Measurements from ENCODE around the gene NUDCD3.
"Not testable (repeated sequence)": the region's sequence is repeated elsewhere in the genome, so short reads cannot be mapped to it uniquely, and the experiment has no call there.

The NUDCD3 gene

GRCh38 chr7:44518761-44519160, 28.3 kb upstream of the NUDCD3 start:
- FAIRE-seq (no peak), DNase-seq (ENCODE audit: insufficient read length, low spot score) (no peak)

DNA sequence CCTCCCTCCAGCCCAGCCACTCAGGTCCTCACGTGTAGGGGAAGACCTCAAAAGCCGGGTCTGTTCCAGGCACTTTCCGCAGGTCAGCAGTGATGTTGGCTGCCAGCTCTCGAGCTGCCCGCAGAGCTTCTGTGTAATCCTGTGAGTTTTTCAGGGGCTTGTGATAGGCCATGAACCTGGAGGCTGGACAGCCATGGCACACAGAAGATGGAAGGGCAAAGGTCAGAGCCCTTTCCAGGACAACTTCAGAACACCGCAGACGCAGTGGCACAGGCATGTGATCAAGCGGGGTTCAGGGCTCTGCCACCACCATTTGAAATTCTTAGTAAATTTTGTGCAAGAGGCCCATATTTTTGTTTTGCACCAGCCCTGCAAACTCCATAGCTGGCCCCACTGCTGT, 26.7 kb upstream of the NUDCD3 start:
- DNase-seq (ENCODE audit: insufficient read length, low spot score) (no peak), FAIRE-seq (no peak)

GRCh38 chr7:44515590-44516268, 25.3 kb upstream of the NUDCD3 start:
- no peak for FAIRE-seq
- no peak for DNase-seq (ENCODE audit: insufficient read length, low spot score)

- DNase-seq (ENCODE audit: insufficient read length, low spot score) (no peak), FAIRE-seq (no peak)
Measured at GRCh38 chr7:44512736-44513135, 22.3 kb upstream of the NUDCD3 start.

GRCh38 chr7:44511863-44512468, 21.5 kb upstream of the NUDCD3 start:
- no peak for DNase-seq (ENCODE audit: insufficient read length, low spot score)
- FAIRE-seq, result no peak

DNA sequence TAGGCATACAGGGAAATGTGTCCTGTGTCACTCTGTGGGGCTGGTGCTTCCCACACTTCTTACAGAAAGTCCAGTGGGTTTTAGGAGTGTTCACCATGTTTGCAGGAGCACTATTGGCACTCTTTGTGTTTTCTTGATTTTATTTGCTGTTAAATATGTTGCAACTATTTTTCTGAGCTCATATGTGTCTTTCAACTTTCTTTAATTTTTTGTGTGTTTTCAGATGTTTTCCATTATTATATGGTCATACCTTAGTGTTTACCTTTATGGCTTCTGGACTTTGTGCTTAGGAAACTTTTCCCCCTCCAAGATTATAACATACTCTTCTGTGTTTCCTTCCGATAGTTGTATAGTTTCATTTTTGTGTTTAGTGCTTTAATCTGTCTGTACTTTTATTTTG, 20.8 kb upstream of the NUDCD3 start:
- FAIRE-seq (no peak), DNase-seq (ENCODE audit: insufficient read length, low spot score) (no peak)

- no peak for FAIRE-seq
- DNase-seq (ENCODE audit: insufficient read length, low spot score), result no peak
Measured at GRCh38 chr7:44508328-44509030, 18.0 kb upstream of the NUDCD3 start.

DNA sequence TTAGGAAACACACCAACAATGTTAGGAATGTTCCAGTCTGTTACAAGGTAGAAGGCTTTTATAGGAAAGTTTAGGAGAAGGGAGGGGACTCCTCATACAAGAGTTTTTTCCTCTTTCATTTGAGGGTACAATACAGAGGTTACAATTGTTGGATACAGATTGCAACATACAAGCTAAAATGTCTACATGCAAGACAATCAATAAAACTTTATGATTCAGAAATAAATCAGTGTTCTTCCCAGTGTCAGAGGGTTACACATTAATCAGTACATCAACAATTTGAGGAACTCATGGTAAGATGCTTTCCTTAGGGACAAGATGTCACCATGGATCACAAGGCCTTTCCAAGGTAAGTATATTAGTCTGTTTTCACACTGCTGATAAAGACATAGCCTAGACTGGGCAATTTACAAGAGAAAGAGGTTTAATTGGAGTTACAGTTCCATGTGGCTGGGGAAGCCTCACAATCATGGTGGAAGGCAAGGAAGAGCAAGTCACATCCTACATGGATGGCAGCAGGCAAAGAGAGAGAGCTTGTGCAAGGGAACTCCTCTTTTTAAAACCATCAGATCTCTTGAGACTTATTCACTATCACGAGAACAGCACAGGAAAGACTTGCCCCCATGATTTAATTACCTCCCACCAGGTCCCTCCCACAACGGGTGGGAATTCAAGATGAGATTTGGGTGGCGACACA, 16.3 kb upstream of the NUDCD3 start:
- not testable (repeated sequence) for FAIRE-seq; DNase-seq (ENCODE audit: insufficient read length, low spot score)

GRCh38 chr7:44505595-44505994, 15.1 kb upstream of the NUDCD3 start:
- no peak for FAIRE-seq
- no peak for DNase-seq (ENCODE audit: insufficient read length, low spot score)

DNA sequence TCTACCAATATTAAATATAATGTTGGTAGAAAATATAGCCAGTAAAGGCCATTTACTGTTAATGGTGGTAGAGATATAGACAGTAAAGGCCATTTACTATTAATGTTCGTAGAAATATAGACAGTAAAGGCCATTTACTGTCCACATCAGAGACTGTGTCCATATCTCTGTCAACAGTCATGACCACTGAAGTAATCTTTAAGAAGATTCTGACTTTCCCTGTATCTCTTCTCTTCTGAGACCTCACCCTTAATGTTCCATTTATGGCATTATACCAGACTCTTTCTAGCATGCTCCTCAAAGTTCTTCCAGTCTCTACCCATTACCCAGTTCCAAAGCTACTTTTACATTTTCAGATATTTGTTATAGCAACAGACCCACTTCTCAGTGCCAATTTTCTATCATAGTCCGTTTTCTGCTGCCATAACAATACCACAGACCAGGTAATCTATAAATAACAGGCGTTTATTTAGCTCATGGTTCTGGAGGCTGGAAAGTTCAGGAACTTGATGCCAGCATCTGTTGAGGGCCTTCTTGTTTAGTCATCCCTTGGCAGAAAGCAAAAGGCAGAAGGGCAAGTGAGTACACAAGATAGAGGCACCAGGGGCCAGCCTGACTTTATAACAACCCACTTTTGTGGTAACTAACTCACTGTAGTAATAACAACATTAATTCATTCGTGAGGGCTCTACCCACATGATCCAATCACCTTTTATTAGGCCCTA, 7.9 kb upstream of the NUDCD3 start:
- no peak for FAIRE-seq

GRCh38 chr7:44497155-44498027, 6.9 kb upstream of the NUDCD3 start:
- DNase-seq (ENCODE audit: insufficient read length, low spot score), result no peak
- no peak for FAIRE-seq

More for the DNA sequence above, 7.9 kb upstream of the NUDCD3 start:
- no peak for DNase-seq (ENCODE audit: insufficient read length, low spot score)

DNA sequence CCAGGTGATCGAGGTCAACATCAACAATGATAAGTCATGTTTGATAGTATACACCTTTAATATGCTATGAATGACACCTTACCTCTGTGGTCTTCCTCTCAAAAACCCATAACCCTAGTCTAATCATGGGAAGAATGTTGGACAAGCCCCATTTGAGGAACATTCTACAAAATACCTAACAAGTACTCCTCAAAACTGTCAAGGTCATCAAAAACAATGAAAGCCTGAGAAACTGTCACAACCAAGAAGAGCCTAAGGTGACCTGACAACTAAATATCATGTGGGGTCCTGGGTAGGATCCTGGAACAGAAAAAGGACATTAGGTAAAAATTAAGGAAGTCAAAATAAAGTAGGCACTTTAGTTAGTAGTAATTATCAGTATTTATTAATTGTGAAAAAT, 5.9 kb upstream of the NUDCD3 start:
- FAIRE-seq (no peak), DNase-seq (ENCODE audit: insufficient read length, low spot score) (no peak)

DNA sequence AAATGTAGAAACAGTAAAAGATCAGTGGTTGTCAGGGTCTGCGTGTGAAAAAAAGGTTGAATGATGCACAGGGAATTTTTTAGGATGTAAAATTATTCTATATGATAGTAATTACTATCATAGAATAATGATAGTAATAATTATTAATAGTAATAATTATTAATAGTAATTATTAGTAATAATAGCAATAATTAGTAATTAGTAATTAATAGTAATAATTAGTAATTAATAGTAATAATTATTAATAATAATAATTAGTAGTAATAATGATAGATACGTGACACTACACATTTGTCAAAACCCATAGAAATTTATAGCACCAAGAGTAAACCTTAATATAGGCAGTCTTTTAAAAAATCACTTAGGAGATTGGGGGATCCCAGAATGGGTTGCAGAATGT, 4.5 kb upstream of the NUDCD3 start:
- FAIRE-seq (no peak), DNase-seq (ENCODE audit: insufficient read length, low spot score) (no peak)

GRCh38 chr7:44491229-44491628, 771 bp upstream of the NUDCD3 start:
- DNase-seq (ENCODE audit: insufficient read length, low spot score) (no peak), FAIRE-seq (no peak)

DNA sequence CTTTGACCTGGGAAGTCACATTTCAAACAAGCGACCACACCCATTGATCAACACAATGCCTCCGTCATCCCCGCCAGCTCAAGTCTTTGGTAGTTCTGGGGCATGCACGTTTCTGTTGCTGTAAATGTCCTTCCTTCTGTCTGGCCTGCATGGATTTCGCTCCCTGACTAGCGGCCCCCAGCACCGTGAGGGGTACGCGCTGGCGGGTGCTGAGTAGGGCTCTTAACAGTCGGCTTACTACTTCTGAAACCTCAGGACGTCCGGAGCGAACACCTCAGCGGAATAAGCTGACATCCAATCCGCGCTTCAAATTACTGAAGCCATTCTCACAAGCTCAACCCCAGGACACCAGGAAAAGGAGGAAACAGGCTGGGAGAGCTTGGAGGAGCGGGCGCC, 505 bp downstream of the NUDCD3 start:
- FAIRE-seq, result no peak

DNA sequence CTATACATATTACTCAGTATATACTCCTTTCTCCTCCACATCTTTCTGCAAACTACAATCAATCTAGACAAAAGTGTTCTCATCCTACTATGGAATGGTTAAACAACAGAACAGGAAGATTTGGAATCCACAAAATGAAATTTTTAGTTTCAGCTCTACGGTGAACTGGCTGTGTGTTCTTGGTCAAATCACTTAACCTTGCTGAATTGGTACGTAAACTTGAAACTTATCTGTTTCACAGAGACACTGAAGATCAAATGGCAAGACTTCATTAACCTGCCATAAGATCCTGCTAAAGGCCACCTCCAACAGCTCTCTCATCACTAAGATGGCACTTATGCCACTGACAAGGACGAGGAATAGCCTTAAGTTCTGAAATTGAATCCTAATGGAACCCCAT, 1.5 kb downstream of the NUDCD3 start:
- no peak for FAIRE-seq
- no peak for DNase-seq (ENCODE audit: insufficient read length, low spot score)

More for the DNA sequence above, 505 bp downstream of the NUDCD3 start:
- no peak for DNase-seq (ENCODE audit: insufficient read length, low spot score)

GRCh38 chr7:44486693-44487092, 3.8 kb downstream of the NUDCD3 start:
- DNase-seq (ENCODE audit: insufficient read length, low spot score), result no peak
- no peak for FAIRE-seq

DNA sequence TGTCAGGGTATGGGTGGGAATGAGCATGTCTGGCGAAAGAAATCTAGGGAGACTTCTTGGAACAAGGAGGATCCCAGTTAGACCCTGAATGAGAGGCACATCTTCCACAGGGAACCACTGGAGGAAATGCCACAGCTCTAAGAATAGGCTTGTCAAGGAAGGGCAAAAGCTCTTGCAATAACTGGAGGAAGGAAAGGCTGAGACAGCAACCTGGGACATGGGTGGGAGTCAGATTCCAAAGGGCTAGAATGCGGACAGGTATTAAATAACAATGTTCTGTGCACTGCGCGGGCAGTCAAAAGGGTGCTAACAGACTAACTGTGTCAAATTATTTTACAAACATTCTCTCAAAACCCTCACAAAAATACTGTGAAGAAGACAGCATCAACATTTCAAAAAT, 4.5 kb downstream of the NUDCD3 start:
- FAIRE-seq, result no peak

DNA sequence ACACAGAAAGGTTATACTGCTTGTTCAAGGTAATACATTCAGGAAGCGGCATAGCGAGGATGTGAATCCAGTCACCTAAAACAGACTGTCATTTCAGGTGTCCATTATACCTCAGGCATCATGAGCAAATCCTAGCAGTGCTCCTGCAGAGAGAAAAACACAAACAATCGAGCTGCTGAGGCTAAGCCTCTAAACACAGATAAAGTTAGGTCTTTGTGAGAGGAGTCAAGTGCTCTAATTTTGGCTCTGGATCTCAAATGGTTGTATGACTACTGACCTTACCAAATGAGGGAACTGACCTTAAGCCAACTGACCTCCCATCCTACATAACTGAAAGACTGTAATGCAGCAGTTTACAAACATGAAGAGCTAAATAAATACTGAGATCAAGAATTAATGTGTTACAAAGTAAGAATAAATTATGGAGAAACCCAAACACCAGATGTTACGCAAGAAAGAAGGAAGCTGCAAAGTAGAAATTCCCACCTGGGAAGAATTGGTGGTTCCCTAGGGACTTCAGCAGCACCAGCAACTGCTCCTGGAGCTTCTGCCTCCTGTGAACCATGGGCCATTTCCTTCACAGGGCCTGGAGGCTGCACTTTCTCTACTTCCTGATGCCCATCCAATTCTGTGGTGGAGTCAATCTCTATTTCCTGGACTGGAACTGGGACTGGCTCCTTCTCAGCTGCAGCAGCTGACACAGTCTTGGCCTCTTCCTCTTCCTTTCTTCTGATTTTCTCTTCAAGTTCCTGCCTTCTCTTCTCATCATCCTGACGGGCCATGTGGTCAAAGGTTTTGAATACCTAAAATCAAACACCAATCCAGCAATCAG, 5.8 kb downstream of the NUDCD3 start:
- DNase-seq (ENCODE audit: insufficient read length, low spot score), result no peak
- FAIRE-seq, result no peak

More for the DNA sequence above, 4.5 kb downstream of the NUDCD3 start:
- DNase-seq (ENCODE audit: insufficient read length, low spot score), result no peak

Measured in HTR-8/SVneo (cell line).